Keratinocyte (primary cell): ENCODE results near the gene AIFM3. TPM values are rescaled to one million over a fixed set of nuclear protein-coding genes. Genes with fewer than 3 reads are reported as not detected.

ENCODE experiments used
- DNase-seq: peaks from one replicate; pipeline ENCODE4 v3.0.0-alpha.2; 2011; ENCODE audit warnings: low read depth, missing footprints, low spot score
- FAIRE-seq: peaks from 2 replicates; lab custom pipeline; 2011; peaks lifted over from hg19 to GRCh38; lab: Jason Lieb, UNC
- H2AFZ ChIP-seq: 2 replicates; pipeline ENCODE4 v1.6.0; 2012; ENCODE audit warnings: low read length, control low read depth, inconsistent platforms; ENCODE audit not compliant: control insufficient read depth
- H3K27ac ChIP-seq: 2 replicates; pipeline ENCODE4 v1.5.1; 2011; ENCODE audit warnings: low read length; ENCODE audit not compliant: control insufficient read depth, insufficient read depth
- H3K27me3 ChIP-seq: 3 replicates; pipeline ENCODE4 v1.6.0; 2011; ENCODE audit warnings: low read length; ENCODE audit not compliant: control insufficient read depth, insufficient read depth; ENCODE audit errors: extremely low read depth
- H3K36me3 ChIP-seq, 2 experiments: 2 replicates in 1 of 2; 3 replicates in 1 of 2; pipeline ENCODE4 v1.5.1; 2011; ENCODE audit warnings: low read length in 2 of 2, mild to moderate bottlenecking in 1 of 2; ENCODE audit not compliant: control insufficient read depth in 2 of 2, insufficient read depth in 2 of 2; ENCODE audit errors: extremely low read depth in 1 of 2
- H3K4me1 ChIP-seq: 3 replicates; pipeline ENCODE4 v1.5.1; 2011; ENCODE audit warnings: low read length; ENCODE audit not compliant: control insufficient read depth, insufficient read depth; ENCODE audit errors: extremely low read depth
- H3K4me2 ChIP-seq: 3 replicates; pipeline ENCODE4 v1.6.0; 2011; ENCODE audit warnings: low read depth, low read length; ENCODE audit not compliant: control insufficient read depth, insufficient read depth; ENCODE audit errors: extremely low read depth
- H3K4me3 ChIP-seq, 3 experiments: fragments of 200-600 bp in 1 of 3; sonication (generic) in 1 of 3; 2 replicates in 2 of 3; 3 replicates in 1 of 3; pipeline ENCODE4 v1.5.1; 2011 to 2016; ENCODE audit warnings: low read length in 3 of 3, mild to moderate bottlenecking in 3 of 3, control low read depth in 2 of 3, inconsistent platforms in 1 of 3, low read depth in 1 of 3, mixed read lengths in 1 of 3, mixed run types in 1 of 3, moderate library complexity in 1 of 3; ENCODE audit not compliant: control insufficient read depth in 2 of 3, insufficient read depth in 2 of 3; ENCODE audit errors: extremely low read depth in 1 of 3
- H3K79me2 ChIP-seq: 2 replicates; pipeline ENCODE4 v1.6.0; 2012; ENCODE audit warnings: low read length; ENCODE audit not compliant: control insufficient read depth, insufficient read depth
- H3K9ac ChIP-seq: 3 replicates; pipeline ENCODE4 v1.6.0; 2011; ENCODE audit warnings: low read length; ENCODE audit not compliant: control insufficient read depth, insufficient read depth; ENCODE audit errors: extremely low read depth
- H3K9me1 ChIP-seq: 3 replicates; pipeline ENCODE4 v1.6.0; 2011; ENCODE audit warnings: low read length; ENCODE audit not compliant: control insufficient read depth, insufficient read depth; ENCODE audit errors: extremely low read depth
- H3K9me3 ChIP-seq: 2 replicates; pipeline ENCODE4 v1.5.1; 2012; ENCODE audit warnings: low read depth, low read length; ENCODE audit not compliant: control insufficient read depth
- H4K20me1 ChIP-seq: 3 replicates; pipeline ENCODE4 v1.6.0; 2011; ENCODE audit warnings: low read length; ENCODE audit not compliant: control insufficient read depth, insufficient read depth; ENCODE audit errors: extremely low read depth
- CTCF ChIP-seq, 3 experiments: IDR thresholded peaks in 1 of 3; conservative IDR thresholded peaks in 1 of 3; optimal IDR thresholded peaks in 1 of 3; 2 replicates in 2 of 3; 3 replicates in 1 of 3; pipeline versions ENCODE3 to v1.5.1; 2011; ENCODE audit warnings: low read length in 3 of 3, mild to moderate bottlenecking in 3 of 3, moderate library complexity in 2 of 3, control low read depth in 1 of 3, inconsistent platforms in 1 of 3; ENCODE audit not compliant: insufficient read depth in 2 of 3; ENCODE audit errors: extremely low read depth in 1 of 3
- EZH2 ChIP-seq: IDR thresholded peaks from one replicate; pipeline ENCODE4 v1.6.1; 2012; ENCODE audit warnings: inconsistent platforms, mild to moderate bottlenecking, low read length, moderate library complexity
- dilution Hi-C: fragments of 300-500 bp; cut with MboI; formaldehyde crosslinking; loops from one replicate; pipeline ENCODE4 v1.7.0; 2020; ENCODE audit warnings: low sequenced_read_pairs; ENCODE audit not compliant: extremely low pct_ligation_motif_present
- polyA plus RNA-seq, 5 experiments: library from polyadenylated mRNA; depleted of rRNA in 3 of 5; stranded (reverse) in 3 of 5; stranded (forward) in 1 of 5; unstranded in 1 of 5; fragments of >200 nt; gene quantifications; 1 replicate in 1 of 5; 2 replicates in 3 of 5; 3 replicates in 1 of 5; pipeline versions ENCODE4 v1.2.1 to v1.2.3, GENCODE V29; 2011 to 2012; ENCODE audit warnings: missing spikeins in 2 of 5, low read depth in 1 of 5, low replicate concordance in 1 of 5

The AIFM3 gene
- polyA plus RNA-seq, 1 donor (not counting 4 experiments of a cell fraction or from before 2014, with no cell fraction given): 0.59 TPM

- no peak for TF ChIP-seq CTCF (optimal IDR thresholded peaks at IDR 0.05 in 1 of 3, IDR thresholded peaks at IDR 0.05 in 1 of 3, conservative IDR thresholded peaks at IDR 0.05 in 1 of 3; ENCODE audit: extremely low read depth in 1 of 3, insufficient read depth in 2 of 3, low read length in 3 of 3)
- H4K20me1 ChIP-seq: no peaks in the 10 kb centered on the region
- FAIRE-seq: no peak
- H3K9me3 ChIP-seq: no peaks in the 10 kb centered on the region
- H3K9me1 ChIP-seq: no peaks in the 10 kb centered on the region
- H3K27ac ChIP-seq: no peak overlapping the region
- no peak overlapping the region for H2AFZ ChIP-seq
- dilution Hi-C loops: no loop called here
- no peak overlapping the region for H3K4me2 ChIP-seq
- no peak overlapping the region for H3K4me3 ChIP-seq
- H3K4me1 ChIP-seq: no peaks in the 10 kb centered on the region
- H3K79me2 ChIP-seq: peaks cover 2% of the 10 kb centered on the region
- no peak for DNase-seq
- H3K36me3 ChIP-seq: peaks cover 22 to 50% of the 10 kb centered on the region in 2 experiments
- H3K27me3 ChIP-seq: no peaks in the 10 kb centered on the region
- H3K9ac ChIP-seq: no peak overlapping the region
Observed at GRCh38 chr22:20994902-20995241, 27.8 kb downstream of the AIFM3 start.

GRCh38 chr22:20995329-20996030, 28.4 kb downstream of the AIFM3 start:
- no peak for FAIRE-seq

More at GRCh38 chr22:20995329-20996030, 28.4 kb downstream of the AIFM3 start:
- no peak for TF ChIP-seq EZH2
- TF ChIP-seq CTCF (optimal IDR thresholded peaks at IDR 0.05 in 1 of 3, IDR thresholded peaks at IDR 0.05 in 1 of 3, conservative IDR thresholded peaks at IDR 0.05 in 1 of 3; ENCODE audit: extremely low read depth in 1 of 3, insufficient read depth in 2 of 3, low read length in 3 of 3): no peak
- H3K9me1 ChIP-seq: no peaks in the 10 kb centered on the region
- no peaks in the 10 kb centered on the region for H3K27me3 ChIP-seq
- no peak overlapping the region for H3K4me2 ChIP-seq
- H3K27ac ChIP-seq: no peak overlapping the region
- peaks cover under 1% of the 10 kb centered on the region for H3K4me1 ChIP-seq
- peaks cover 25 to 50% of the 10 kb centered on the region in 2 experiments for H3K36me3 ChIP-seq
- H2AFZ ChIP-seq: no peak overlapping the region
- dilution Hi-C loops: no loop called here
- DNase-seq: no peak
- H3K9me3 ChIP-seq: no peaks in the 10 kb centered on the region
- no peak overlapping the region for H3K4me3 ChIP-seq
- H4K20me1 ChIP-seq: no peaks in the 10 kb centered on the region
- H3K79me2 ChIP-seq: peaks cover 8% of the 10 kb centered on the region
- H3K9ac ChIP-seq: no peak overlapping the region
